GM18858 (cell line): Measurements from ENCODE around the gene STARD13.
A peak's percentile ranks its signal among the peaks of the same experiment; 100 is the strongest.

Source experiments
- ATAC-seq: cut with Tn5 transposase; IDR thresholded peaks from one replicate; pipeline ENCODE4 v1.9.1; 2021; ENCODE audit not compliant: unreplicated experiment

Gene STARD13, protein sequence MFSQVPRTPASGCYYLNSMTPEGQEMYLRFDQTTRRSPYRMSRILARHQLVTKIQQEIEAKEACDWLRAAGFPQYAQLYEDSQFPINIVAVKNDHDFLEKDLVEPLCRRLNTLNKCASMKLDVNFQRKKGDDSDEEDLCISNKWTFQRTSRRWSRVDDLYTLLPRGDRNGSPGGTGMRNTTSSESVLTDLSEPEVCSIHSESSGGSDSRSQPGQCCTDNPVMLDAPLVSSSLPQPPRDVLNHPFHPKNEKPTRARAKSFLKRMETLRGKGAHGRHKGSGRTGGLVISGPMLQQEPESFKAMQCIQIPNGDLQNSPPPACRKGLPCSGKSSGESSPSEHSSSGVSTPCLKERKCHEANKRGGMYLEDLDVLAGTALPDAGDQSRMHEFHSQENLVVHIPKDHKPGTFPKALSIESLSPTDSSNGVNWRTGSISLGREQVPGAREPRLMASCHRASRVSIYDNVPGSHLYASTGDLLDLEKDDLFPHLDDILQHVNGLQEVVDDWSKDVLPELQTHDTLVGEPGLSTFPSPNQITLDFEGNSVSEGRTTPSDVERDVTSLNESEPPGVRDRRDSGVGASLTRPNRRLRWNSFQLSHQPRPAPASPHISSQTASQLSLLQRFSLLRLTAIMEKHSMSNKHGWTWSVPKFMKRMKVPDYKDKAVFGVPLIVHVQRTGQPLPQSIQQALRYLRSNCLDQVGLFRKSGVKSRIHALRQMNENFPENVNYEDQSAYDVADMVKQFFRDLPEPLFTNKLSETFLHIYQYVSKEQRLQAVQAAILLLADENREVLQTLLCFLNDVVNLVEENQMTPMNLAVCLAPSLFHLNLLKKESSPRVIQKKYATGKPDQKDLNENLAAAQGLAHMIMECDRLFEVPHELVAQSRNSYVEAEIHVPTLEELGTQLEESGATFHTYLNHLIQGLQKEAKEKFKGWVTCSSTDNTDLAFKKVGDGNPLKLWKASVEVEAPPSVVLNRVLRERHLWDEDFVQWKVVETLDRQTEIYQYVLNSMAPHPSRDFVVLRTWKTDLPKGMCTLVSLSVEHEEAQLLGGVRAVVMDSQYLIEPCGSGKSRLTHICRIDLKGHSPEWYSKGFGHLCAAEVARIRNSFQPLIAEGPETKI

DNA sequence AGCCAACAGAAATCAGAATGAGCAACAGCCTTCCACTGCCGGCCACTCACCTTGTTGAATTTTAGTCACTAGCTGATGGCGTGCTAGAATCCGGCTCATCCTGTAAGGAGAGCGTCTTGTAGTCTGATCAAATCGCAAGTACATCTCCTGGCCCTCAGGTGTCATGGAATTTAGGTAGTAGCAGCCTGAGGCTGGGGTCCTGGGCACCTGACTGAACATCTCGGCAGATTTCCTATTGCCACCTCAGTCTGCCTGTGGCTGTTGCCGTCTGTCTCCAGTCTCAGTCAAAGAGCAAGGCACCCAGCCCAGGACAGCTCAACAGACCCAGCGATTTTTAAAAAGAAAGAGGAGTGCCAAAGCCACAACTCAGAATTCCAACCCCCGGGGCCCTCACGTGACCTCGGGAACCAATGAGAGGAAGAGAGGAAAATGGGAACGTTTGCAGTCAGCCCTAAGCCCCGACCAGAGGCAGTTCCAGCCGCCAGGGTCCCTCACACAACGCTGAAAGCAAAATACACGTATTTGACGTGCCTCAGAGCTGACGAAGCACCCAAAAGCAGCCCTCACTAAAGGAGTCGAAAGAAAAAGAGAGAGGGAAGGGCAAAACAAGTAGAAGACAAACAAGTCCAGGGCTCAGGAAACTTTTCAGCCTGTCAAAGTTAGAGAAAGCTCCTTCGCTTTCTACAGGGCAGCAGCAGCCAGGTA, at the start of gene STARD13:
TSS of gene STARD13 (minus strand) at position 336 of the 705 bp plus-strand sequence. CDS start at position 219, 117 bp downstream.
- peak; percentile 67 for ATAC-seq

GRCh38 chr13:33334831-33335230, 49.3 kb upstream of the STARD13 start:
- ATAC-seq: no peak

DNA sequence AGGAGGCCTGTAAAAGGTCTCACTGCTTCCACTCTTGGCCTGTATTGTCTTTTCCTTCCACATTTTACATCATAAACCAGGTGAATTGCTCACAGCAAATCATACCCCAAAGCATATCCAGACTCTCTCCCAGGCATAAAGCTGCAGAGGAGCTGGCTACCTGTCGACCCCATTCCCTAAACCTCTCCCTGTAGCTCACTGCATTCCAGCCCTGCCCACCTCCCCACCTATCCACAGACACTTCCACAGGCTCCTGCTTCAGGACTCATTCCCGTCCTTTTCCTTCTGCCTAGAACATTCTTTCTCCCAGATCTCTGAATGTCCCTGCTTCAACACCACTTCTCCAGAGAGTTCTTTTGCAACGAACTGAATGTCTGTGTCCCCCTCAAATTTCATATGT, 46.4 kb upstream of the STARD13 start:
- ATAC-seq: no peak

- ATAC-seq: no peak
Observed at GRCh38 chr13:33330483-33330882, 44.9 kb upstream of the STARD13 start.

- no peak for ATAC-seq
Observed at GRCh38 chr13:33328701-33329100, 43.1 kb upstream of the STARD13 start.

DNA sequence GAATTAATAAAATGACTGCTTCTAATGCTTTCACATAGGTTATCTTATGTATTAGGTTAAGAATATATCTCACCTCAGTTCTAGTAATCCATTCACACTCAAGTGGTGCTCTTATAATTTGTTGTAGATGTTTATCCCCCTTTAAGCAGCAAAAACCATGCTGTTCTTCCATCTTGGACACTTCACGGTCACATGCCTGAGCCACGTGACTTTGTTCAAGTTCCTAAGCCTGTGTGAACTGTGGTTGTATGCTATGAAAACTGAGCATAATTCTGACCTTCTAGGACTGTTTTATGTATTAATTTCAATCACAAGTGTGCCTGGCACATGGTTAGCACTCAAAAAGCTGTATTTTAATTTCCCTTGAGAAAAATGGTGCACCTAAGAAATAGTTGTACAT, 41.2 kb upstream of the STARD13 start:
- no peak for ATAC-seq

DNA sequence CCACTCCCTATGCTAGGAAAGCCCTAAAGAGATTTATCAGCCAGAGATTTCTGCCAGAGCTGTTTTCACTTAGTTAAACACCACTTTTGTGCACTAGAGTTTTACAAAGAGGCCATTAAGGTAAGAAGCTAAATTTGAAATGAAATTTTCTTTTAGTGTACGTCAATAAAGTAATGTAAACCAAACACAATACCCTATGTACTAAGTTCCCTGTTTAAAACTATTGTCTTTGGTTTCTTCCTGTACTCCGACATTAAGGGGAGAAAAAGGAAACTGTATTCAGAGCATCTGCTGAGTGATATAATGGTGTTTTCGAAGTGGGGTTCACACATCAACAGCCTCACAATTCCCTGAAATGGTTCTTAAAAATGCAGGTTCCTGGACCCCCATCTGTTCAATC, 40.7 kb upstream of the STARD13 start:
- ATAC-seq: no peak

- no peak for ATAC-seq
Observed at GRCh38 chr13:33323801-33324510, 38.4 kb upstream of the STARD13 start.

DNA sequence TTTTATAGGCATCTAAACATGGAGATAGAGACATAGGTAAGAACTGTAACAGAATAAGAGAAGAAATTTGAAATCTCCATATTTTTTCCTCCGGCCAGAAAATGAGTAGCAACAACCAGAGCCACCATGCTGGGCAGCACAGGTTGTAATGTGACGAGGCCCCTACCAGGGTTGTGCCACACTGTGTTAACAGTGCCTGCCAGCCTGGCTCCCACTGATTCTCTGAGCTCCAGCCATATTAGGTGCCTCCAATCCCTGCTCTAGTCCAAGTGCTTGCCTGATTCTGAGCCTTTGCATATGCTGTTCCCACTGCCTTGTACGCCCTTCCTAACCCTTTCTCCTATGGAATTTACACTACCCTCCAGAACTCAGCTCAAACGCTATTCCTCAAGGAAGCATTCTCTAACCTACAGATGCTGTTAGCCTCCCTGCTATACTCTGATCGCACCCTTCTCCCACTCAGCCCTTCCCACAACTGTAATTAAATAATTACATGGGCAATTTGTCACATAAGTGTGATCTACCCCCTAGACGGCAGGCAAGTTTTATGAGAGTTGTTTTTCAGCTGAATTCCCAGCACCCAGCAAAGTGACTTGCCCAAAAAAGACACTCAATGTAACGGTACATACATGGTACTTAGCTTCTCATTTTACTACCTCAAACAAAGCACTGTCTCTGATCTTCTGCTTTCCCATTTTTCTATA, 37.6 kb upstream of the STARD13 start:
- no peak for ATAC-seq

- ATAC-seq: no peak
Observed at GRCh38 chr13:33322543-33322809, 36.9 kb upstream of the STARD13 start.

DNA sequence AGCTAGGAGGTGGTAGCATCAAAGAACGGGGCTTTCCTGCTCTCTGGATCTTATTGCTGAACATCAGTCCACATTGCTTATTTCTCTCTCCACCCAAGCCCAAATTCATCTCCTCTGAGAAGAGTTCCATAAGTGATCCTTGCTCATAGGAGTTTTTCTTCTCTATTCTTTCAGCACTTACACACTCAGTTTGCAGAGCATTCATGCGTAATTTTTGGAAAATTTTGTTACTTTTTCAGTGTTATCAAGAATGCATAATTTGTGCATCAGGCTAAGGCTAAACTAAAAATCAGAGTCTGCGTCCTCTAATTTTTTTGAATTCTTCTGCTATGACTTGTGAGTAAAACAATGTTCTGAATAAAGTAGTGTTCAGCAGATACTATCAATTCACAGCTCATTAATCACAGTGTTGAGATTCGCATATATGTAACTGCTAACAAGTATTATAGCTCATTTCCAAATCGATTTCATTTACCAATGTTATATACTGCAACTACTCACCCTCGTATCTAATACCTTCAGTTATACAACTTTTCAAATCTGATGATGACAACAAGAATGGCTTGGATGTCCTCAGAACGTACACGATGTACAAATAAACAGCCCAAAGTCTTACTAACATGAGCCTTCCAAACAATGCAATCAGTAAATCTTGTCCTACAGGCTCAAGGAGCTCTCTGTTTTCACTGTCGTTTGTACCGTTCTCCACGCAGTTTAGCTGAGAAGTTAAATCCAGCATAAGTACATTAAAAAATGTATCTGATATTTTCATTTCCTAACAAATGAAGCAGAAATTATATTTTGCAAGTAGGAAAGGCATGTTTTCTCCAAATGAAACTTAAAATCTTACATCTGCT, 36.4 kb upstream of the STARD13 start:
- no peak for ATAC-seq

DNA sequence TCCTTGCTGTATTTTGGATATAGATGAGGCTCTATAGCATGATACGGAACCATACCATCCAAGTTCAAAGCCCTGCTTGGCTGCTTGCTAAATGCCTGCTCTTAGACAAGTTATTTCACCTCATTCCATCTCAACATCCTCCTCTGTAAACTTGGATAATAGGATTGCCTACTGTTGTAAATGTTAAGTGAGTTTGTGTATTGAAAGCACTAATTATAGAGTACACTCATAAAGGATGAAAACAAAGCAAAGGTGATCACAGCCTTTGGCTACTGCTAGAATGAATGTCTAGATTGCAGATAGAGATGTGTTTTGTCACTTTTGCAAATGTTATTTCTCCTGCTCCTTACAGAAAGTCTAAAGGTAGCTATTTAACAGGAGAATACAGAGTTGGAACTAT, 34.3 kb upstream of the STARD13 start:
- no peak for ATAC-seq

DNA sequence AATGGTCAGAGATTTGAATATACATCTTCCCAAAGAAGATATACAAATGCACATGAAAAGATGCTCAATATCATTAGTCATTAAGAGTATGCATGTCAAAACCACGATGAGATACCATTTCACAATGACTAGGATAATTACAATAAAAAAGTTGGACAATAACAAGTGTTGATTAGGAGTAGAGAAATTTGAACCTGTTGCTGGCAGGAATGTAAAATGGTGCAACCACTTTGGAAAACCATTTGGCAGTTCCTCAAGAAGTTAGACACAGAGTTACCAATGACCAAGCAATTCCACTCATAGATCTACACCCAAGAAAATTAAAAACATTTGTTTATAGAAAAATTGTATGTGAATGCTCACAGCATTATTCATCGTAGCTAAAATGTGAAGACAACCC, 33.2 kb upstream of the STARD13 start:
- no peak for ATAC-seq

DNA sequence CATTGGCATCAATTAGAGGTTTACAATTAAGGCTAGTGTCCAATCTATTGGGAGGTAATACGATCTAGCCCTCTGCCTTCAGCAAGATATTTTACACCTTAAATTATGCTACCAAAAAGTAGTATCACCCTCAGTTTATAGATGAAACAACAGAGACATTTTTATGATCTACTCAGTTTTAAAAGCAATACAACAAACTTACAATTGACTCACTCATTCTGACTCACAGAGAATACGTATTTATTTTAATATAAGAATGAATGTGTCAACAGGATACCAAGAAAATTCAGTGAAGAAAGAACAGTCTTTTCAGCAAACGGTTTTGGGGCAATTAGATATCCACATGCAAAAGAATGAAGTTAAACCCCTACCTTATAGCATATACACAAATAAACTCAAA, 32.5 kb upstream of the STARD13 start:
- ATAC-seq: no peak

DNA sequence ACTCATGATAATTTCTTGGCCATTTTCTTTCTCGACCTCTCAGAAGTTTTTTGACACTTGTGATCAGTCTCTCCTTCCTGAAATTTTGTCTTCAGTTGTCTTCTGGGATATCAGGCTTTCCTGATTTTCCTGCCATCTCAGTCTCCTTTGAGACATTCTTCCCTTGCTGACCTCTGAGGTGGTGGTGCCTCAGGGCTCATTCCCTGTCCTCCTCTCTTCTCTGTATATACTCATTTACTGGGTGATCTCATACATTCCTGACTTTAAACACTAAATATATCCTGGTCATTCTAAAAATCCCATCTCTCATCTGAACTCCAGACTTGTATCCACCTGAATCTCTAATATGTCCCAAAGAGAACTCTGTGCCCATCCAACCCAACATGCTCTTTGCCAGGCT, 31.3 kb upstream of the STARD13 start:
- ATAC-seq: no peak

- ATAC-seq: no peak
Observed at GRCh38 chr13:33313504-33313903, 27.9 kb upstream of the STARD13 start.

DNA sequence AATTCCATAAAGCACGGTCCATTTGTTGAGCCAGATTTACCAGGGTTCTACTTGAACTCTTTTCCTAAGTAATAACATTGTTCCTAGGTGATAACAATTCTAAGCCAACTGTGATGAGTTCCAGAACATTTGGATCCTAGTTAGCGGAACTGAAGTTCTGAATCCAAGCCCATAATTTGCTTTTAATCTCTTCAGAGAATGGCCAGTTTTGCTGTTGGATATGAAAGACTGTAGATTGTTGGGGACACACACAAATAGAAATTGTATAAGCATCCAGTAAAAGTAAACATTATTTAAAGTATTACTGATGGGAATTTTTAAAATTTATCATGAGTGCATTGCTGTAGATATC, 27.3 kb upstream of the STARD13 start:
- no peak for ATAC-seq

- no peak for ATAC-seq
Observed at GRCh38 chr13:33312150-33312860, 26.8 kb upstream of the STARD13 start.

DNA sequence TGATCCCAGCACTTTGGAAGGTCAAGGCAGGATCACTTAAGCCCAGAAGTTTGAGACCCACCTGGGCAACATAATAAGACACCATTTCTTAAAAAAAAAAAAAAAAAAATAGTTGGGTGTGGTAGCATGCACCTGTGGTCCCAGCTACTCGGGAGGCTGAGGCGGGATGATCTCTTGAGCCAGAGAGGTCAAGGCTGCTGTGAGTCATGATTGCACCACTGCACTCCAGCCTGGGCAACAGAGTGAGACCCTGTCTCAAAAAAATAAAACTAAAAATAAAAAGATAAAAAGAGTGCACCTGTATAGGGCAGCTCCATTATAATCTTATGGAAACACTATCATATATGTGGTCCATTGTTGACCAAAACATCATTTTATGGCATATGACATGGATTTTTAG, 25.5 kb upstream of the STARD13 start:
- ATAC-seq: no peak
